ENCODE results near the gene TAX1BP3. TPM values are rescaled to one million over a fixed set of nuclear protein-coding genes. Genes with fewer than 3 reads are reported as not detected.

TAX1BP3 gene
- total RNA-seq, 4 donors from 2014 or later = 69.8 to 141 (median 100) TPM

GRCh38 chr17:3657874-3658783 lies 10.2 kb downstream of the TAX1BP3 start:
- TF ChIP-seq CTCF (IDR thresholded peaks at IDR 0.05) = no peak
- no peak for DNase-seq (ENCODE audit: low spot score)
- no peak for ATAC-seq (ENCODE audit: low FRiP score)

DNA sequence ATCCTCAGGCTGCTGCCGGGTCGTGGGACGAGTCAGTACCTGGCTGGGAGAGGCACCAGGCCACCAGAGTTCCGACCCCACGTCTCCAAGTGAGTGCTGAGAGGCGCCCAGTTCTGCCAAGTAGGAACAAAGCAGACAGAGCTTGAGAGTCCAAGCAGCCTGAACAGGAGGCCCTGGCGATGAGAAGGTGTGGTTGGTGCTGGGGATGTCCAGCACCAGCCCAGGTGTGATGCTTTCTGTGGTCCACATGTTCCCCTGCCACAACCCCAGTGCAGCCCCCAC lies 10.8 kb downstream of the TAX1BP3 start:
- TF ChIP-seq CTCF (IDR thresholded peaks at IDR 0.05) = no peak
- DNase-seq (ENCODE audit: low spot score) (no peak), ATAC-seq (ENCODE audit: low FRiP score) (no peak)

GRCh38 chr17:3656755-3657587 lies 11.4 kb downstream of the TAX1BP3 start:
- no peak for TF ChIP-seq CTCF (IDR thresholded peaks at IDR 0.05)
- no peak for DNase-seq (ENCODE audit: low spot score)
- no peak for ATAC-seq (ENCODE audit: low FRiP score)

DNA sequence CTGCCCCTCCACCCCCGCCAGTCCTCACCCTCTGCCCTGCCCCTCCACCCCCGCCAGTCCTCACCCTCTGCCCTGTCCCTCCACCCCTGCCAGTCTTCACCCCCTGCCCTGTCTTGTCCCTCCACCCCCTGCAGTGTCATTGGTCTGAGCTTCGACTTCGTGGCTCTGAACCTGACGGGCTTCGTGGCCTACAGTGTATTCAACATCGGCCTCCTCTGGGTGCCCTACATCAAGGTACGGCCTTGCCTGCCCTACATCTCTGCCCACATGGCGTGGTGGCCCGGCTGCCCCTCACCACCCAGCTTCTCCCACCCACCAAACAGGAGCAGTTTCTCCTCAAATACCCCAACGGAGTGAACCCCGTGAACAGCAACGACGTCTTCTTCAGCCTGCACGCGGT lies 12.0 kb downstream of the TAX1BP3 start:
- ATAC-seq (ENCODE audit: low FRiP score) = no peak
- DNase-seq (ENCODE audit: low spot score) = no peak
- TF ChIP-seq CTCF (IDR thresholded peaks at IDR 0.05) = no peak

DNA sequence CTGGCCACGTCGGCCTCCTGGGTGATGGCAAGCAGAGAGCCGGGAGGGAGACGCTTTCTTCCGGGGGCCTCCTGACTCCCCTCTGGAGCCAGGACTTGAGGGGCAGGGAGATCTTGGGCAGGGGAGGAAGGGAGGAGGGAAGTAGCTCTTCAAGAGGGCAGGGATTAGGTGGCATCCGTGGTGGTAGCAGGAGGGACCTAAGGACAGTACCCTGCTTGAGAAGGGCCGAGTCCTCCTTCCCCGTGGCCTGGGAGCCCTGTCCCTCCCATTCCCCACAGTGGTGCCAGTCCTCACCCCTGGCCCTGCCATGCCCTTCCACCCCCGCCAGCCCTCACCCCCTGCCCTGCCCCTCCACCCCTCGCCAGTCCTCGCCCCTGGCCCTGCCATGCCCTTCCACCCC lies 12.6 kb downstream of the TAX1BP3 start:
- TF ChIP-seq CTCF (IDR thresholded peaks at IDR 0.05) = no peak

DNA sequence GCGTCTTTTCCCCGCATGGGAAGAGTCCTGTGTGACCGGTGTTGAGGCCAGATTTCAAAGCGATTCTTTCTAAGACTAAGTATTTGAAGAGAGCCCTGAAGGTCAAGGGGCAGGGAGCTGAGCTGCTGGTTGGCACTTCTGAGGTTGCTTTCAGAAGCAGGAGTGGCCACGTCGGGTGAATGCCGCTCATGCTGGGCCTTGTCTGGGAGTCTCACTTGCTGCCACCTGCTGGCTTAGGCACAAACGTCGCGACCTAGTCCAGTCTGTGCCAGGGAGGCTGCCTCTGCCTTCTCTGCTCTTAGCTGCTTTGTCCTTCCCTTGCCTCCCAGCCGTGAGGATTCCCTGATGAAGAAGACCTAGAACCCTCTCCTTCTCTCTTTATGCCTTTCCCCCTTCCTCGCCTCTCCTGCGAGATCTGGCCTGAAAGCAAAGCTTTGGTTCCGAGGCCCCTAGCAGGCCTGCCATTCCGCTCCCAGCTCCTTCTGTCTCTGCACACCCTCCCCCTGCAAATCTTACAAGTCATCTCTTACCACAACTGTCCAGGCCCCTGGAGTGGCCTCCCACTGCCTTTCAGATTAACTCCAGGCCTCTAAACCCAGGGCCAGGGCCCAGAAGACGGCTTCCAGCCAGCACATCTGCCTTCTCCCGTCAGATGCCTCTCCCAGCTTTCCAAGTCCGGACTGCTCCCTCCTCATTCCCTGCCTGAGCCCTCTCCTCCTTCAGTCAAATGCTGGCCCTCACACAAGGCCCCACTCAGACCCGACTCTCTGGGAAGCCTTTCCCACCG lies 20.4 kb downstream of the TAX1BP3 start:
- DNase-seq (ENCODE audit: low spot score) (no peak), ATAC-seq (ENCODE audit: low FRiP score) (no peak)
- no peak for TF ChIP-seq CTCF (IDR thresholded peaks at IDR 0.05)

More for the DNA sequence above, 12.6 kb downstream of the TAX1BP3 start:
- ATAC-seq (ENCODE audit: low FRiP score) (no peak), DNase-seq (ENCODE audit: low spot score) (no peak)
